ENCODE measurements around the gene HCN2. TPM values are rescaled to one million over a fixed set of nuclear protein-coding genes. Genes with fewer than 3 reads are reported as not detected.

The HCN2 gene
- total RNA-seq, 1 experiment from 2014 or later, result 13.1 TPM

- no peak for TF ChIP-seq CTCF (conservative IDR thresholded peaks at IDR 0.05; ENCODE audit: low read depth, low read length)
- TF ChIP-seq EZH2 (IDR thresholded peaks at IDR 0.05; ENCODE audit: borderline replicate concordance, low read depth, low read length, poor library complexity, severe bottlenecking), result no peak
- intact Hi-C loops (cut with micrococcal nuclease; ENCODE audit: unreplicated experiment), result no loop called here
- peaks cover 14% of the 10 kb centered on the region for H3K36me3 ChIP-seq (ENCODE audit: insufficient read depth, low read length, poor library complexity, severe bottlenecking)
- BruUV-seq (replicated peaks), result no TSS peak
- H3K27ac ChIP-seq (ENCODE audit: low read depth, low read length, poor library complexity, severe bottlenecking), result no peak overlapping the region
- POLR2A ChIA-PET (ENCODE audit: low non-redundant PET), result no interaction called here
- no peak overlapping the region for H3K4me3 ChIP-seq (ENCODE audit: low read depth, low read length, poor library complexity, severe bottlenecking)
- H3K9me3 ChIP-seq (ENCODE audit: low read depth, low read length, poor library complexity, severe bottlenecking), result no peaks in the 10 kb centered on the region
- DNase-seq (ENCODE audit: low spot score), result no peak
- peaks cover 8% of the 10 kb centered on the region for H3K4me1 ChIP-seq (ENCODE audit: insufficient read depth, low read length, poor library complexity, severe bottlenecking)
- no peaks in the 10 kb centered on the region for H3K27me3 ChIP-seq (replicated peaks; ENCODE audit: insufficient read depth, low read depth, low read length, poor library complexity)
- CTCF ChIA-PET, result no interaction called here
These were observed 68.6 kb downstream of the HCN2 start for GRCh38 chr19:658059-658839.

- Histone ChIP-seq H3K4me1 (ENCODE audit: insufficient read depth, low read length, poor library complexity, severe bottlenecking) (peaks cover 14% of the 10 kb centered on the region), H3K4me3 (ENCODE audit: low read depth, low read length, poor library complexity, severe bottlenecking) (no peak overlapping the region), H3K9me3 (ENCODE audit: low read depth, low read length, poor library complexity, severe bottlenecking) (no peaks in the 10 kb centered on the region), H3K27me3 (replicated peaks; ENCODE audit: insufficient read depth, low read depth, low read length, poor library complexity) (no peaks in the 10 kb centered on the region), H3K27ac (ENCODE audit: low read depth, low read length, poor library complexity, severe bottlenecking) (no peak overlapping the region), H3K36me3 (ENCODE audit: insufficient read depth, low read length, poor library complexity, severe bottlenecking) (peaks cover 6% of the 10 kb centered on the region)
- no TSS peak for BruUV-seq (replicated peaks)
- DNase-seq (ENCODE audit: low spot score), result no peak
- intact Hi-C loops (cut with micrococcal nuclease; ENCODE audit: unreplicated experiment), result no loop called here
- TF ChIP-seq CTCF (conservative IDR thresholded peaks at IDR 0.05; ENCODE audit: low read depth, low read length), result no peak
- TF ChIP-seq EZH2 (IDR thresholded peaks at IDR 0.05; ENCODE audit: borderline replicate concordance, low read depth, low read length, poor library complexity, severe bottlenecking), result no peak
- POLR2A ChIA-PET (ENCODE audit: low non-redundant PET), result no interaction called here
- CTCF ChIA-PET, result no interaction called here
These were observed 69.5 kb downstream of the HCN2 start for GRCh38 chr19:658916-659839.

- CTCF ChIA-PET, result no interaction called here
- H3K4me3 ChIP-seq (ENCODE audit: low read depth, low read length, poor library complexity, severe bottlenecking), result peak overlapping the region; percentile 99
- H3K9me3 ChIP-seq (ENCODE audit: low read depth, low read length, poor library complexity, severe bottlenecking), result no peaks in the 10 kb centered on the region
- intact Hi-C loops (cut with micrococcal nuclease; ENCODE audit: unreplicated experiment), result loop anchor here (10.0 kb wide), 1 partner anchor 254 kb away; the partner anchor contains the start of genes KISS1R and R3HDM4
- TF ChIP-seq EZH2 (IDR thresholded peaks at IDR 0.05; ENCODE audit: borderline replicate concordance, low read depth, low read length, poor library complexity, severe bottlenecking) (no peak), CTCF (conservative IDR thresholded peaks at IDR 0.05; ENCODE audit: low read depth, low read length) (no peak)
- H3K27ac ChIP-seq (ENCODE audit: low read depth, low read length, poor library complexity, severe bottlenecking), result peak overlapping the region; percentile 95
- H3K36me3 ChIP-seq (ENCODE audit: insufficient read depth, low read length, poor library complexity, severe bottlenecking), result peaks cover 2% of the 10 kb centered on the region
- BruUV-seq (replicated peaks), result TSS peak; percentile 30
- POLR2A ChIA-PET (ENCODE audit: low non-redundant PET), result interaction anchor here (0.6 kb wide), 1 partner anchor 443 kb away, joined by 26 read pairs; the partner anchor contains the start of gene GPX4
- no peak for DNase-seq (ENCODE audit: low spot score)
- no peaks in the 10 kb centered on the region for H3K27me3 ChIP-seq (replicated peaks; ENCODE audit: insufficient read depth, low read depth, low read length, poor library complexity)
- H3K4me1 ChIP-seq (ENCODE audit: insufficient read depth, low read length, poor library complexity, severe bottlenecking), result peaks cover 17% of the 10 kb centered on the region
These were observed 71.2 kb downstream of the HCN2 start for GRCh38 chr19:660793-661426.

All from A673 (cell line).